ENCODE measurements around the gene TMEM145.

The TMEM145 gene

GRCh38 chr19:42345191-42345812 is 32.2 kb downstream of the TMEM145 start:
- TF ChIP-seq CTCF (IDR thresholded peaks at IDR 0.05; ENCODE audit: low read length, missing control alignments): no peak
- no peak overlapping the region for H3K4me3 ChIP-seq (replicated peaks; ENCODE audit: low read depth, low read length)
- DNase-seq (ENCODE audit: low read depth): peak; percentile 32

- no peak overlapping the region for H3K4me3 ChIP-seq (replicated peaks; ENCODE audit: low read depth, low read length)
- TF ChIP-seq CTCF (IDR thresholded peaks at IDR 0.05; ENCODE audit: low read length, missing control alignments): no peak
- DNase-seq (ENCODE audit: low read depth): no peak
Observed at GRCh38 chr19:42348211-42348610, 35.1 kb downstream of the TMEM145 start.

- TF ChIP-seq CTCF (IDR thresholded peaks at IDR 0.05; ENCODE audit: low read length, missing control alignments): no peak
Observed at GRCh38 chr19:42349378-42350107, 36.4 kb downstream of the TMEM145 start.

GRCh38 chr19:42350417-42350816 is 37.3 kb downstream of the TMEM145 start:
- no peak for TF ChIP-seq CTCF (IDR thresholded peaks at IDR 0.05; ENCODE audit: low read length, missing control alignments)
- no peak overlapping the region for H3K4me3 ChIP-seq (replicated peaks; ENCODE audit: low read depth, low read length)
- DNase-seq (ENCODE audit: low read depth): no peak

More at GRCh38 chr19:42349378-42350107, 36.4 kb downstream of the TMEM145 start:
- H3K4me3 ChIP-seq (replicated peaks; ENCODE audit: low read depth, low read length): no peak overlapping the region
- DNase-seq (ENCODE audit: low read depth): no peak

- no peak overlapping the region for H3K4me3 ChIP-seq (replicated peaks; ENCODE audit: low read depth, low read length)
- DNase-seq (ENCODE audit: low read depth): no peak
- no peak for TF ChIP-seq CTCF (IDR thresholded peaks at IDR 0.05; ENCODE audit: low read length, missing control alignments)
Observed at GRCh38 chr19:42351079-42351735, 38.1 kb downstream of the TMEM145 start.

- no peak for TF ChIP-seq CTCF (IDR thresholded peaks at IDR 0.05; ENCODE audit: low read length, missing control alignments)
- no peak overlapping the region for H3K4me3 ChIP-seq (replicated peaks; ENCODE audit: low read depth, low read length)
- DNase-seq (ENCODE audit: low read depth): peak; percentile 15
Observed at GRCh38 chr19:42352301-42353259, 39.5 kb downstream of the TMEM145 start.

Measured in fibroblast of pulmonary artery (primary cell).